CD4-positive, alpha-beta T cell (primary cell): Measurements from ENCODE around the gene SHPK. TPM values are rescaled to one million over a fixed set of nuclear protein-coding genes. Genes with fewer than 3 reads are reported as not detected.

ENCODE experiments used
- ATAC-seq: fragments of 200-7000 bp; cut with Tn5 transposase; one replicate; pipeline ENCODE4 v1.10.0; 2022; ENCODE audit warnings: mild to moderate bottlenecking; ENCODE audit not compliant: poor library complexity
- CTCF ChIA-PET: fragments of 350-600 bp; sonication (Branson Sonifier 250); formaldehyde crosslinking; loops from one replicate; lab custom pipeline; 2021; ENCODE audit warnings: antibody characterized with exemption, inconsistent platforms; lab: Charles Lee
- POLR2A ChIA-PET: fragments of 350-600 bp; sonication (Branson Sonifier 250); formaldehyde crosslinking; loops from one replicate; lab custom pipeline; 2021; ENCODE audit warnings: antibody characterized with exemption, inconsistent platforms; lab: Charles Lee
- DNase-seq, 14 experiments: peaks; one replicate each; pipeline ENCODE4 v3.0.0-alpha.2; 2013 to 2020; ENCODE audit warnings: mixed read lengths in 2 of 14
- H3K27ac ChIP-seq, 2 donors: one replicate each; pipeline versions ENCODE4 v1.5.1 to v1.7.0; 2013; ENCODE audit warnings: low read length in 2 of 2, low read depth in 1 of 2, mild to moderate bottlenecking in 1 of 2
- H3K27me3 ChIP-seq, 2 experiments: 1 replicate in 1 of 2; 2 replicates in 1 of 2; pipeline versions ENCODE4 v1.6.1 to v1.7.0; 2013; ENCODE audit warnings: low read length in 2 of 2, control low read depth in 1 of 2, mild to moderate bottlenecking in 1 of 2, moderate library complexity in 1 of 2; ENCODE audit not compliant: insufficient read depth in 2 of 2, control insufficient read depth in 1 of 2
- H3K36me3 ChIP-seq: one replicate; pipeline ENCODE4 v1.6.1; 2013; ENCODE audit warnings: low read length, control low read depth; ENCODE audit not compliant: insufficient read depth
- H3K4me1 ChIP-seq: one replicate; pipeline ENCODE4 v1.6.1; 2013; ENCODE audit warnings: low read length, control low read depth; ENCODE audit not compliant: insufficient read depth
- H3K4me3 ChIP-seq: one replicate; pipeline ENCODE4 v1.5.1; 2013; ENCODE audit warnings: mild to moderate bottlenecking, low read length, moderate library complexity
- H3K9me3 ChIP-seq, 2 experiments: 1 replicate in 1 of 2; 2 replicates in 1 of 2; pipeline versions ENCODE4 v1.6.1 to v1.7.0; 2013; ENCODE audit warnings: low read length in 2 of 2, mild to moderate bottlenecking in 2 of 2, control low read depth in 1 of 2, moderate library complexity in 1 of 2; ENCODE audit not compliant: control insufficient read depth in 1 of 2, insufficient read depth in 1 of 2
- H3K27ac Mint-ChIP-seq: one replicate; pipeline ENCODE4 v1.8.0; 2020; ENCODE audit warnings: mixed read lengths
- H3K27me3 Mint-ChIP-seq: one replicate; pipeline ENCODE4 v1.8.0; 2021; ENCODE audit warnings: mixed read lengths
- H3K36me3 Mint-ChIP-seq: one replicate; pipeline ENCODE4 v1.8.0; 2021; ENCODE audit warnings: low read depth, mixed read lengths
- H3K4me1 Mint-ChIP-seq: one replicate; pipeline ENCODE4 v1.8.0; 2021; ENCODE audit warnings: low read depth, mixed read lengths
- H3K4me3 Mint-ChIP-seq: one replicate; pipeline ENCODE4 v1.8.0; 2020; ENCODE audit warnings: mild to moderate bottlenecking, mixed read lengths
- H3K9me3 Mint-ChIP-seq: one replicate; pipeline ENCODE4 v1.8.0; 2020; ENCODE audit warnings: mixed read lengths
- intact Hi-C, 2 experiments: fragments of 100-400 bp; cut with DNase I in 1 of 2; cut with micrococcal nuclease in 1 of 2; formaldehyde crosslinking; loops; one replicate each; pipeline versions ENCODE4 v1.15.1 to v1.9.0; 2023 to 2025; cut with DNase I, micrococcal nuclease
- total RNA-seq, 174 experiments: library from RNA in 2 of 174; stranded (reverse) in 2 of 174; gene quantifications; one replicate each; pipeline ENCODE4 v1.2.3 and lab custom pipeline; 2021 to 2026
- TF ChIP-seq, protein P1 (sequence below): fragments of 200-600 bp; IDR thresholded peaks from one replicate; pipeline ENCODE4 v1.8.0; 2022; ENCODE audit warnings: antibody characterized with exemption, mild to moderate bottlenecking

SHPK gene
- total RNA-seq, 2 experiments from 2014 or later: 3.4 TPM

DNA sequence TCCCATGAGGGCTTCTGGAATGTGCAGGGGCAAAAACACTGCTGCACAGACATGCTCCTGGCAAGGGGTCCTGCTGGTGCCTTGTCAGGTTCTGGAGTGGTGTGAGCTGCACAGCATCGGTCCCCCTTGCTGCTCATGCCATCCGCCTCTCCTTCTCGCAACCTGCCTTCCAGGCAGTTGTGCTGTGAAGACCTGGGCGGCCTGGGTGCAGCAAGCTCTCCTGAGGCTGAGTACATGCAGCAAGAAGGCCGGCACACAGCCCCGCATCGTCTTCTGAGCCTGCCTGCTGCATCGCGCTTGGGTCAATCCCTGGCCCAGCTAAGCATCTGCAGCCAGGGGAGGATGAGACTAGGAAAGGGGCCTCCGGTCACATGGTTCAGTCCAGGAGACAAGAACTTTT lies 26.4 kb downstream of the SHPK start:
- Mint-ChIP-seq H3K4me1 (no peaks in the 10 kb centered on the region), H3K9me3 (no peaks in the 10 kb centered on the region), H3K27me3 (no peaks in the 10 kb centered on the region), H3K27ac (no peak overlapping the region), H3K36me3 (peaks cover 42% of the 10 kb centered on the region), H3K4me3 (no peak overlapping the region)
- no peaks in the 10 kb centered on the region for H3K4me1 ChIP-seq
- CTCF ChIA-PET: no interaction called here
- H3K4me3 ChIP-seq: no peak overlapping the region
- no peak for ATAC-seq
- intact Hi-C loops: no loop called here
- no peaks in the 10 kb centered on the region for H3K9me3 ChIP-seq
- H3K36me3 ChIP-seq: peaks cover 27% of the 10 kb centered on the region
- POLR2A ChIA-PET: no interaction called here
- no peaks in the 10 kb centered on the region for H3K27me3 ChIP-seq
- TF ChIP-seq, protein P1, sequence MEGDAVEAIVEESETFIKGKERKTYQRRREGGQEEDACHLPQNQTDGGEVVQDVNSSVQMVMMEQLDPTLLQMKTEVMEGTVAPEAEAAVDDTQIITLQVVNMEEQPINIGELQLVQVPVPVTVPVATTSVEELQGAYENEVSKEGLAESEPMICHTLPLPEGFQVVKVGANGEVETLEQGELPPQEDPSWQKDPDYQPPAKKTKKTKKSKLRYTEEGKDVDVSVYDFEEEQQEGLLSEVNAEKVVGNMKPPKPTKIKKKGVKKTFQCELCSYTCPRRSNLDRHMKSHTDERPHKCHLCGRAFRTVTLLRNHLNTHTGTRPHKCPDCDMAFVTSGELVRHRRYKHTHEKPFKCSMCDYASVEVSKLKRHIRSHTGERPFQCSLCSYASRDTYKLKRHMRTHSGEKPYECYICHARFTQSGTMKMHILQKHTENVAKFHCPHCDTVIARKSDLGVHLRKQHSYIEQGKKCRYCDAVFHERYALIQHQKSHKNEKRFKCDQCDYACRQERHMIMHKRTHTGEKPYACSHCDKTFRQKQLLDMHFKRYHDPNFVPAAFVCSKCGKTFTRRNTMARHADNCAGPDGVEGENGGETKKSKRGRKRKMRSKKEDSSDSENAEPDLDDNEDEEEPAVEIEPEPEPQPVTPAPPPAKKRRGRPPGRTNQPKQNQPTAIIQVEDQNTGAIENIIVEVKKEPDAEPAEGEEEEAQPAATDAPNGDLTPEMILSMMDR: no peak
- DNase-seq: no peak
- H3K27ac ChIP-seq: no peak overlapping the region

DNA sequence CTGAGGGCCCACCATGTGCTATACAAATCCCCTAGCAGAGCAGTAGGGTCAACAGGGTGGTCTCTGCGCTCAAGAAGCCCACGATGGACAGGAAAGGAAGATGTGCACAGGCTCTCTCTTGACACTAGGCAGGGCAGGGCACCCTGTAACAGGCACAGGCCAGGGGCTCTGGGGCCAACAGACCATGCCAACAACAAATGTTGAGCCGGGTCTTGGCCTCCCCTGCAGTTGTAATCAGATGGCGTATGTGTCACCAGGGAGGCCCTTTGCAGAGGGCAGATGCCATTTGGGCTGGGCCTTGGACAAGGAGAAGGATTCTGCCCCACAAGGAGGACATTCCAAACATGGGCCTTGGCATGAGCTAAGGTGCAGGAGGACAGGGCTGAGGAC lies 32.2 kb downstream of the SHPK start:
- ChIA-PET POLR2A (no interaction called here), CTCF (no interaction called here)
- no peak overlapping the region for H3K27ac ChIP-seq
- H3K4me1 Mint-ChIP-seq: no peaks in the 10 kb centered on the region
- intact Hi-C loops: no loop called here
- no peaks in the 10 kb centered on the region for H3K27me3 Mint-ChIP-seq
- H3K4me3 ChIP-seq: no peak overlapping the region
- DNase-seq (no peak), ATAC-seq (no peak)
- peaks cover 6% of the 10 kb centered on the region for H3K36me3 Mint-ChIP-seq
- no peaks in the 10 kb centered on the region for H3K9me3 ChIP-seq
- H3K4me1 ChIP-seq: peaks cover 3% of the 10 kb centered on the region
- TF ChIP-seq, protein P1: no peak
- H3K9me3 Mint-ChIP-seq: no peaks in the 10 kb centered on the region
- peaks cover 3% of the 10 kb centered on the region for H3K36me3 ChIP-seq
- H3K27me3 ChIP-seq: no peaks in the 10 kb centered on the region
- H3K4me3 Mint-ChIP-seq: no peak overlapping the region
- no peak overlapping the region for H3K27ac Mint-ChIP-seq

DNA sequence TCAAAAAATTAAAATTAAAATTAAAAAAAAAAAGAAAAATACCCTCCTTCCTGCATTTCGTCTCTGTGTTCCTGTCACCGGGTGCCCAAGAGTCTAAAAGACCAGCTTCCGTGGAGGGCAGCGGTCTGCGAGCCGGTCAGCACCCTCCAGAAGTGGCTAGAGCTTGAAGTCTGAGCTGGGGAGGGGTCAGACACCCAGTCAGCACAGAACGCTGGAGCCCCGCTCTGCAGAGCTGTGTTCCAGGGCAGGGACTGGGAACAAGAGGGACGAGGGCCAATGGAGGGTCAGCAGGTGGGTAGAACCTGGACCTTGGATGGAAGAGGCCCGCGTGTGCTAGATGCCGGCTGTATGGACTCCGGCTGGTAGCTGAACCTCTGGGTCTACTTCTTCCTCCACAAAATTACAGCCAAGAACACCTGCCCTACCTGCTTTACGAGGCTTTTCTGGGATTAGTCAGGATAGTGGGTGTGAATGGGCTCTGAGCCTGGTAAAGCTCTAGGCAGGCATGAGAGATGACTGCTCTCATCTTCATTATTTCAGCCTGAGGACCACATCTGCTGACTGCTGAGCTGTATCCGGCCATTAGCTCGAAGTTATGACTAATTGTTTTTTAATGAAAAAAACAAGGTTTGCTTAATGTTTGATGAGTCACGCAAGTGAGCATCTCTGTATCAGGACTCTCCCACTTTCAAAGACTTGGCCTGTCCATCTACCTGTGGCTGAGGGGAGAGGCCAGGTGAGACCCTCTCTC lies 32.8 kb downstream of the SHPK start:
- ChIA-PET POLR2A (no interaction called here), CTCF (no interaction called here)
- intact Hi-C loops: no loop called here

More for the DNA sequence above, 32.8 kb downstream of the SHPK start:
- H3K27me3 Mint-ChIP-seq: no peaks in the 10 kb centered on the region
- no peak overlapping the region for H3K4me3 Mint-ChIP-seq
- Histone ChIP-seq H3K9me3 (no peaks in the 10 kb centered on the region), H3K27ac (no peak overlapping the region), H3K36me3 (peaks cover 3% of the 10 kb centered on the region), H3K4me1 (peaks cover 3% of the 10 kb centered on the region), H3K4me3 (no peak overlapping the region), H3K27me3 (no peaks in the 10 kb centered on the region)
- DNase-seq (no peak), ATAC-seq (no peak)
- no peaks in the 10 kb centered on the region for H3K9me3 Mint-ChIP-seq
- TF ChIP-seq, protein P1: no peak
- no peak overlapping the region for H3K27ac Mint-ChIP-seq
- H3K36me3 Mint-ChIP-seq: peaks cover 3% of the 10 kb centered on the region
- H3K4me1 Mint-ChIP-seq: no peaks in the 10 kb centered on the region
